Astrocyte (in vitro differentiated cells and primary cell): ENCODE data around the gene ELMO3. TPM values are rescaled to one million over a fixed set of nuclear protein-coding genes. Genes with fewer than 3 reads are reported as not detected.

Experiments
- DNase-seq: peaks from one replicate; pipeline ENCODE4 v3.0.0-alpha.2; 2010; ENCODE audit warnings: low read depth
- FAIRE-seq: peaks from 2 replicates; lab custom pipeline; 2011; peaks lifted over from hg19 to GRCh38; lab: Jason Lieb, UNC
- H2AFZ ChIP-seq: 2 replicates; pipeline ENCODE4 v1.6.0; 2012; ENCODE audit warnings: low read depth, low read length, inconsistent platforms
- H3K27ac ChIP-seq: 2 replicates; pipeline ENCODE4 v1.5.1; 2011; ENCODE audit warnings: low read depth, low read length, inconsistent platforms
- H3K27me3 ChIP-seq: 2 replicates; pipeline ENCODE4 v1.6.0; 2011; ENCODE audit warnings: low read length, inconsistent platforms; ENCODE audit not compliant: insufficient read depth
- H3K36me3 ChIP-seq: 2 replicates; pipeline ENCODE4 v1.5.1; 2011; ENCODE audit warnings: low read length, inconsistent platforms; ENCODE audit not compliant: insufficient read depth
- H3K4me1 ChIP-seq: 2 replicates; pipeline ENCODE4 v1.5.1; 2011; ENCODE audit warnings: low read length, inconsistent platforms; ENCODE audit not compliant: insufficient read depth
- H3K4me2 ChIP-seq: 2 replicates; pipeline ENCODE4 v1.6.0; 2012; ENCODE audit warnings: low read length, inconsistent platforms
- H3K4me3 ChIP-seq: 2 replicates; pipeline ENCODE4 v1.5.1; 2011; ENCODE audit warnings: low read depth, mild to moderate bottlenecking, low read length, inconsistent platforms; ENCODE audit not compliant: insufficient read depth
- H3K79me2 ChIP-seq: 2 replicates; pipeline ENCODE4 v1.6.0; 2012; ENCODE audit warnings: mild to moderate bottlenecking, low read length, inconsistent platforms; ENCODE audit not compliant: insufficient read depth
- H3K9ac ChIP-seq: 2 replicates; pipeline ENCODE4 v1.6.0; 2012; ENCODE audit warnings: mild to moderate bottlenecking, low read length, inconsistent platforms
- H3K9me3 ChIP-seq: 2 replicates; pipeline ENCODE4 v1.5.1; 2012; ENCODE audit warnings: low read depth, mild to moderate bottlenecking, low read length, inconsistent platforms; ENCODE audit not compliant: insufficient read depth
- H4K20me1 ChIP-seq: 2 replicates; pipeline ENCODE4 v1.6.0; 2012; ENCODE audit warnings: low read length, inconsistent platforms; ENCODE audit not compliant: insufficient read depth
- H3K27ac Mint-ChIP-seq: one replicate; pipeline ENCODE4 v1.8.0; 2021; ENCODE audit warnings: mild to moderate bottlenecking, mixed read lengths; ENCODE audit not compliant: unreplicated experiment
- H3K27me3 Mint-ChIP-seq: one replicate; pipeline ENCODE4 v1.8.0; 2021; ENCODE audit warnings: low read depth, mixed read lengths; ENCODE audit not compliant: unreplicated experiment
- H3K36me3 Mint-ChIP-seq: one replicate; pipeline ENCODE4 v1.8.0; 2021; ENCODE audit warnings: low read depth, mixed read lengths; ENCODE audit not compliant: unreplicated experiment
- H3K4me1 Mint-ChIP-seq: one replicate; pipeline ENCODE4 v1.8.0; 2021; ENCODE audit warnings: low read depth, mixed read lengths; ENCODE audit not compliant: unreplicated experiment
- H3K4me3 Mint-ChIP-seq: one replicate; pipeline ENCODE4 v1.8.0; 2021; ENCODE audit warnings: mild to moderate bottlenecking, moderate library complexity, mixed read lengths; ENCODE audit not compliant: unreplicated experiment
- H3K9me3 Mint-ChIP-seq: one replicate; pipeline ENCODE4 v1.8.0; 2021; ENCODE audit warnings: mild to moderate bottlenecking, mixed read lengths; ENCODE audit not compliant: unreplicated experiment
- CTCF ChIP-seq: IDR thresholded peaks from 2 replicates; pipeline ENCODE4 v1.5.1; 2011; ENCODE audit warnings: low read depth, mild to moderate bottlenecking, inconsistent platforms, low read length, moderate library complexity; ENCODE audit not compliant: insufficient read depth
- EZH2 ChIP-seq: IDR thresholded peaks from 2 replicates; pipeline ENCODE4 v1.6.1; 2012; ENCODE audit warnings: mild to moderate bottlenecking, low read length, inconsistent platforms; ENCODE audit not compliant: insufficient read depth
- total RNA-seq: library from RNA; stranded (reverse); gene quantifications from 2 replicates; pipeline ENCODE4 v1.2.1, GENCODE V29; 2021

The ELMO3 gene
- total RNA-seq, 1 donor from 2014 or later: 1.4 TPM

GRCh38 chr16:67226804-67227566 is 28.1 kb downstream of the ELMO3 start, which contains the start of gene TMEM208:
TMEM208 (plus strand) TSS chr16:67227130; CDS start chr16:67227219, 89 bp downstream.
- no peaks in the 10 kb centered on the region for H3K27me3 Mint-ChIP-seq
- Histone ChIP-seq H3K27ac (peak within 1 kb of the TSS; percentile 80), H4K20me1 (peaks cover 31% of the 10 kb centered on the region), H3K4me3 (peak within 1 kb of the TSS; percentile 92), H3K36me3 (peaks cover 35% of the 10 kb centered on the region), H3K79me2 (peaks cover 50% of the 10 kb centered on the region), H3K9ac (peak within 1 kb of the TSS; percentile 96), H3K4me2 (peak within 1 kb of the TSS; percentile 94), H3K4me1 (peaks cover 20% of the 10 kb centered on the region), H3K27me3 (no peaks in the 10 kb centered on the region), H2AFZ (peak within 1 kb of the TSS; percentile 94), H3K9me3 (no peaks in the 10 kb centered on the region)
- FAIRE-seq (peak; percentile 77), DNase-seq (peak; percentile 95)
- TF ChIP-seq EZH2: no peak
- TF ChIP-seq CTCF: peak; percentile 6
- H3K27ac Mint-ChIP-seq: peak within 1 kb of the TSS; percentile 98
- H3K9me3 Mint-ChIP-seq: no peaks in the 10 kb centered on the region
- H3K4me3 Mint-ChIP-seq: peak within 1 kb of the TSS; percentile 99
- peaks cover 3% of the 10 kb centered on the region for H3K4me1 Mint-ChIP-seq
- peaks cover 9% of the 10 kb centered on the region for H3K36me3 Mint-ChIP-seq

- Histone ChIP-seq H3K9ac (peak overlapping the region; percentile 96), H3K4me1 (peaks cover 20% of the 10 kb centered on the region), H3K9me3 (no peaks in the 10 kb centered on the region), H3K36me3 (peaks cover 35% of the 10 kb centered on the region), H3K4me3 (peak overlapping the region; percentile 92), H3K27me3 (no peaks in the 10 kb centered on the region), H3K27ac (peak overlapping the region; percentile 80), H2AFZ (peak overlapping the region; percentile 63), H4K20me1 (peaks cover 31% of the 10 kb centered on the region), H3K79me2 (peaks cover 50% of the 10 kb centered on the region), H3K4me2 (peak overlapping the region; percentile 94)
- Mint-ChIP-seq H3K36me3 (peaks cover 9% of the 10 kb centered on the region), H3K4me1 (peaks cover 3% of the 10 kb centered on the region), H3K4me3 (peak overlapping the region; percentile 99), H3K27me3 (no peaks in the 10 kb centered on the region), H3K27ac (peak overlapping the region; percentile 98), H3K9me3 (no peaks in the 10 kb centered on the region)
- TF ChIP-seq EZH2: no peak
- no peak for TF ChIP-seq CTCF
- FAIRE-seq (no peak), DNase-seq (no peak)
Observed at GRCh38 chr16:67227567-67227921, 28.6 kb downstream of the ELMO3 start.
